Subcutaneous adipose tissue (tissue), 4 donors: ENCODE results near the gene EYA4. TPM values are rescaled to one million over a fixed set of nuclear protein-coding genes. Genes with fewer than 3 reads are reported as not detected.

Experiments used
- CTCF ChIP-seq: fragments of 450-650 bp; IDR thresholded peaks from one replicate; pipeline ENCODE4 v1.5.1; 2016; ENCODE audit warnings: low read depth, mild to moderate bottlenecking, control low read depth, antibody characterized with exemption, moderate library complexity
- total RNA-seq, 4 donors: library from RNA; depleted of rRNA; stranded (reverse); fragments of >200 nt; gene quantifications; one replicate each; pipeline ENCODE4 v1.1.0, GENCODE V29; 2016

Gene EYA4
- total RNA-seq, 4 donors from 2014 or later = 1.5 to 7.7 (median 1.7) TPM

- TF ChIP-seq CTCF = no peak
These were observed 34.2 kb upstream of the EYA4 start for GRCh38 chr6:133206942-133207341.

GRCh38 chr6:133207754-133208153 lies 33.4 kb upstream of the EYA4 start:
- TF ChIP-seq CTCF = no peak

- no peak for TF ChIP-seq CTCF
These were observed 32.9 kb upstream of the EYA4 start for GRCh38 chr6:133208183-133208755.

- TF ChIP-seq CTCF = no peak
These were observed 26.9 kb upstream of the EYA4 start for GRCh38 chr6:133214267-133214666.

GRCh38 chr6:133218852-133219251 lies 22.3 kb upstream of the EYA4 start:
- TF ChIP-seq CTCF = no peak

- no peak for TF ChIP-seq CTCF
These were observed 17.6 kb upstream of the EYA4 start for GRCh38 chr6:133223452-133224029.

GRCh38 chr6:133225560-133225959 lies 15.6 kb upstream of the EYA4 start:
- TF ChIP-seq CTCF = no peak
